Caco-2 (cell line): ENCODE results near the gene DBH. TPM values are rescaled to one million over a fixed set of nuclear protein-coding genes. Genes with fewer than 3 reads are reported as not detected.

Experiments
- BruUV-seq: library from RNA; stranded (reverse); fragments of 400-500 nt; replicated peaks from 2 replicates; lab custom pipeline; 2021; lab: Mats Ljungman, UMichigan
- CTCF ChIA-PET: fragments of 300-600 bp; sonication (Branson Sonifier 250); formaldehyde crosslinking; loops from one replicate; lab custom pipeline; 2022; ENCODE audit warnings: antibody characterized with exemption; lab: Charles Lee
- POLR2A ChIA-PET: fragments of 300-600 bp; sonication (Branson Sonifier 250); formaldehyde crosslinking; loops from one replicate; lab custom pipeline; 2022; ENCODE audit warnings: antibody characterized with exemption; lab: Charles Lee
- DNase-seq, 2 experiments: peaks; one replicate each; pipeline versions ENCODE4 v3.0.0 to v3.0.0-alpha.2; 2020 to 2022
- H3K27me3 ChIP-seq: replicated peaks from 2 replicates; pipeline ENCODE4 v1.6.0; 2011; ENCODE audit warnings: low read length; ENCODE audit not compliant: control insufficient read depth, insufficient read depth
- H3K36me3 ChIP-seq: 2 replicates; pipeline ENCODE4 v1.5.1; 2011; ENCODE audit warnings: low read length; ENCODE audit not compliant: control insufficient read depth, insufficient read depth
- H3K4me1 ChIP-seq: fragments of 250-450 bp; sonication (Bioruptor Pico); 2 replicates; pipeline ENCODE4 v1.5.1; 2020; ENCODE audit warnings: mild to moderate bottlenecking
- H3K4me3 ChIP-seq: 2 replicates; pipeline ENCODE4 v1.5.1; 2011; ENCODE audit warnings: low read depth, mild to moderate bottlenecking, control low read depth, low read length
- H3K9me3 ChIP-seq: fragments of 250-450 bp; sonication (Bioruptor Pico); 2 replicates; pipeline ENCODE4 v1.5.1; 2020; ENCODE audit warnings: mild to moderate bottlenecking, moderate library complexity
- H3K27ac Mint-ChIP-seq: one replicate; pipeline ENCODE4 v1.8.0; 2022; ENCODE audit warnings: mixed read lengths; ENCODE audit not compliant: unreplicated experiment
- H3K27me3 Mint-ChIP-seq: one replicate; pipeline ENCODE4 v1.8.0; 2022; ENCODE audit warnings: mixed read lengths; ENCODE audit not compliant: insufficient read depth, unreplicated experiment
- H3K36me3 Mint-ChIP-seq: one replicate; pipeline ENCODE4 v1.8.0; 2022; ENCODE audit warnings: mild to moderate bottlenecking, mixed read lengths; ENCODE audit not compliant: insufficient read depth, unreplicated experiment
- H3K4me1 Mint-ChIP-seq: one replicate; pipeline ENCODE4 v1.8.0; 2022; ENCODE audit warnings: low read depth, mixed read lengths; ENCODE audit not compliant: unreplicated experiment
- H3K4me3 Mint-ChIP-seq: one replicate; pipeline ENCODE4 v1.8.0; 2022; ENCODE audit warnings: mild to moderate bottlenecking, moderate library complexity, mixed read lengths; ENCODE audit not compliant: unreplicated experiment
- H3K9me3 Mint-ChIP-seq: one replicate; pipeline ENCODE4 v1.8.0; 2022; ENCODE audit warnings: mixed read lengths; ENCODE audit not compliant: unreplicated experiment
- CTCF ChIP-seq, 2 experiments: fragments of 200-600 bp in 1 of 2; IDR thresholded peaks; 1 replicate in 1 of 2; 2 replicates in 1 of 2; pipeline versions ENCODE4 v1.5.1 to v1.8.0; 2011 to 2022; ENCODE audit warnings: antibody characterized with exemption in 1 of 2, control low read depth in 1 of 2, inconsistent platforms in 1 of 2, low read depth in 1 of 2, low read length in 1 of 2, mild to moderate bottlenecking in 1 of 2, moderate library complexity in 1 of 2; ENCODE audit not compliant: insufficient read depth in 1 of 2, severe bottlenecking in 1 of 2, unreplicated experiment in 1 of 2
- intact Hi-C: fragments of 100-400 bp; cut with micrococcal nuclease; formaldehyde crosslinking; loops from one replicate; pipeline ENCODE4 v1.10.0; 2022; ENCODE audit not compliant: unreplicated experiment
- total RNA-seq: library from RNA; stranded (reverse); gene quantifications from 2 replicates; pipeline ENCODE4 v1.2.3, GENCODE V29; 2022

DBH gene
- total RNA-seq, 1 experiment from 2014 or later: not detected

GRCh38 chr9:133691191-133691590 is 55.0 kb downstream of the DBH start:
- Mint-ChIP-seq H3K4me1 (peaks cover 38% of the 10 kb centered on the region), H3K27me3 (peaks cover 2% of the 10 kb centered on the region), H3K36me3 (no peaks in the 10 kb centered on the region), H3K27ac (peak overlapping the region; percentile 67), H3K4me3 (no peak overlapping the region), H3K9me3 (no peaks in the 10 kb centered on the region)
- POLR2A ChIA-PET: no interaction called here
- H3K36me3 ChIP-seq: no peaks in the 10 kb centered on the region
- TF ChIP-seq CTCF (IDR thresholded peaks at IDR 0.05; ENCODE audit: insufficient read depth in 1 of 2, low read depth in 1 of 2, low read length in 1 of 2, severe bottlenecking in 1 of 2, unreplicated experiment in 1 of 2): no peak
- CTCF ChIA-PET: no interaction called here
- peaks cover 35% of the 10 kb centered on the region for H3K4me1 ChIP-seq
- no peaks in the 10 kb centered on the region for H3K27me3 ChIP-seq
- no peaks in the 10 kb centered on the region for H3K9me3 ChIP-seq
- no TSS peak for BruUV-seq
- DNase-seq: no peak
- no peak overlapping the region for H3K4me3 ChIP-seq
- intact Hi-C loops: loop anchor here (2.0 kb wide), 1 partner anchor 26 kb away; no protein-coding TSS in a partner anchor

- Mint-ChIP-seq H3K27ac (peak overlapping the region; percentile 69), H3K4me1 (peaks cover 38% of the 10 kb centered on the region)
- POLR2A ChIA-PET: no interaction called here
Observed at GRCh38 chr9:133691626-133692363, 55.6 kb downstream of the DBH start.

More at GRCh38 chr9:133691626-133692363, 55.6 kb downstream of the DBH start:
- H3K4me3 ChIP-seq: no peak overlapping the region
- Mint-ChIP-seq H3K9me3 (no peaks in the 10 kb centered on the region), H3K36me3 (no peaks in the 10 kb centered on the region), H3K27me3 (peaks cover 8% of the 10 kb centered on the region), H3K4me3 (no peak overlapping the region)
- BruUV-seq: no TSS peak
- CTCF ChIA-PET: no interaction called here
- peaks cover 35% of the 10 kb centered on the region for H3K4me1 ChIP-seq
- no peaks in the 10 kb centered on the region for H3K36me3 ChIP-seq
- H3K27me3 ChIP-seq: no peaks in the 10 kb centered on the region
- no peak for TF ChIP-seq CTCF (IDR thresholded peaks at IDR 0.05; ENCODE audit: insufficient read depth in 1 of 2, low read depth in 1 of 2, low read length in 1 of 2, severe bottlenecking in 1 of 2, unreplicated experiment in 1 of 2)
- intact Hi-C loops: loop anchor here (2.0 kb wide), 1 partner anchor 25 kb away; no protein-coding TSS in a partner anchor
- H3K9me3 ChIP-seq: no peaks in the 10 kb centered on the region
- DNase-seq: no peak
